Heart right ventricle (tissue), 16 donors: ENCODE results near the gene MUC13. TPM values are rescaled to one million over a fixed set of nuclear protein-coding genes. Genes with fewer than 3 reads are reported as not detected.

ENCODE experiments used
- ATAC-seq, 8 donors: fragments of 200-7000 bp; cut with Tn5 transposase; one replicate each; pipeline ENCODE4 v1.9.1; 2020; ENCODE audit warnings: mild to moderate bottlenecking in 8 of 8, moderate library complexity in 8 of 8, moderate number of reproducible peaks in 1 of 8
- DNase-seq, 2 donors: peaks; one replicate each; pipeline ENCODE4 v3.0.0-alpha.2; 2020
- H3K27ac ChIP-seq, 10 donors: fragments of 200-600 bp; sonication (generic) in 2 of 10; one replicate each; pipeline versions ENCODE4 v1.5.0 to v1.8.0; 2020 to 2022; ENCODE audit warnings: mild to moderate bottlenecking in 3 of 10
- H3K27me3 ChIP-seq, 7 donors: fragments of 200-600 bp; one replicate each; pipeline ENCODE4 v1.8.0; 2021 to 2022; ENCODE audit warnings: mild to moderate bottlenecking in 2 of 7
- H3K36me3 ChIP-seq, 9 donors: fragments of 200-600 bp; sonication (generic) in 1 of 9; one replicate each; pipeline versions ENCODE4 v1.5.0 to v1.8.0; 2020 to 2022; ENCODE audit warnings: mild to moderate bottlenecking in 2 of 9
- H3K4me1 ChIP-seq, 9 donors: fragments of 200-600 bp; sonication (generic) in 1 of 9; one replicate each; pipeline versions ENCODE4 v1.5.0 to v1.8.0; 2020 to 2022; ENCODE audit warnings: mild to moderate bottlenecking in 4 of 9
- H3K4me3 ChIP-seq, 10 donors: fragments of 200-600 bp; sonication (generic) in 2 of 10; one replicate each; pipeline versions ENCODE4 v1.5.0 to v1.8.0; 2020 to 2022; ENCODE audit warnings: mild to moderate bottlenecking in 7 of 10, moderate library complexity in 2 of 10
- H3K9me3 ChIP-seq, 11 donors: fragments of 200-600 bp in 10 of 11; sonication (generic) in 2 of 11; one replicate each; pipeline versions ENCODE4 v1.5.0 to v1.8.0; 2013 to 2022; ENCODE audit warnings: mild to moderate bottlenecking in 2 of 11, control low read depth in 1 of 11, moderate library complexity in 1 of 11
- CTCF ChIP-seq, 9 donors: fragments of 200-600 bp; sonication (generic) in 2 of 9; IDR thresholded peaks; one replicate each; pipeline versions ENCODE4 v1.5.0 to v1.8.0; 2021 to 2022; ENCODE audit warnings: antibody characterized with exemption in 9 of 9, mild to moderate bottlenecking in 5 of 9, moderate library complexity in 1 of 9
- WGBS, 2 donors: extraction: QIAGEN DNeasy Blood & Tissue Kit; methylation state at CpG; one replicate each; pipeline ENCODE4 v1.1.7; 2013; ENCODE audit warnings: inconsistent platforms in 1 of 2; 5-methylcytosine and 5-hydroxymethylcytosine counted together
- intact Hi-C, 10 donors: fragments of 100-400 bp; cut with DNase I; formaldehyde crosslinking; loops; one replicate each; pipeline versions ENCODE4 v1.11.1 to v1.14.2; 2022
- polyA plus RNA-seq, 2 donors: library from polyadenylated mRNA; stranded (reverse); fragments of 200-250 nt; gene quantifications; one replicate each; pipeline ENCODE4 v1.2.3, GENCODE V29; 2013
- total RNA-seq, 10 donors: library from RNA; stranded (reverse); fragmentation: NEBNext Ultra II Directional in 3 of 10; extraction: Animal tissue kit (Norgen Biotek cat#: 25700) in 3 of 10; gene quantifications; one replicate each; pipeline versions ENCODE4 v1.2.1 to v1.2.4, GENCODE V29; 2021 to 2023
- donor health status: Arrhythmogenic right ventricular cardiomyopathy.
- donor health status: ischemic (EF 13 %, LVEDD 7.1; RV severe dilation, severe dysfunction).
- donor health status: healthy with polysubstance abuse.
- donor health status: DM: no; HTN: yes; CAD: no.
- donor health status: DM: no; HTN: no; CAD: no.
- donor health status: ischemic (EF 25% LVEDD 6.9; RV normal size, moderate dysfunction).
- donor health status: ischemic (EF 25% LVEDD 5.7; RV mildly dilated, moderate dysfunction).
- donor health status: healthy.
- donor health status: DM: yes; HTN: yes; CAD: no.
- donor health status: Ischemic cardiomyopathy.
- donor health status: ischemic (EF 35%, LVEDD 5.7; RV mildly dilated, moderate dysfunction).
- donor health status: nonischemic (EF 11% LVEDD 7.7; RV severe dilation, severe dysfunction).
- donor health status: DM: yes; HTN: yes; CAD: no.
- donor health status: PGD.
- donor health status: ischemic (EF 29% LVEDD 5.4; RV normal size, mild dysfunction).
- donor health status: nonischemic (EF 23%, LVEDD 6.1; RV moderate dilation, normal function).

MUC13 gene
- total and polyA plus RNA-seq, 12 donors: 0.03 to 0.41 (median 0.37) TPM; not detected in 9

DNA sequence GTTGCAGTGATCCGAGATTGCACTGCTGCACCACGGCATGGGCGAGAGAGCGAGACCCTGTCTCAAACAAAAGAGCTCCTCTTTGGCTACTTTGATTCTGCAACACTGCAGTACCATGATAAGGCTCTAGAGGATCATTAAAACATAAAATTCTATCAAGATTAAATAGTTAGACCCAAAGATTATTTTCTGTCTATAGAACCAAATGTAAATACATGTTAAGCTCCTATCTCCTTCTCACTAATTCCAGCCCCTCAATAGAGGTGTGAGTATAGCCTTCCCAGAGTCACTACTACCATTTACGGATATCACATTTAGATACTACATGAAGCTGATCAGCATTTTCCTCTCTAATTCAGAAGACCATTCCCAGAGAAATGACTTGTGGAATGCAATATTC, 4.3 kb upstream of the MUC13 start:
- H3K27ac ChIP-seq: no peak overlapping the region
- H3K9me3 ChIP-seq: peaks cover 0 to 6% (median 0%) of the 10 kb centered on the region in 11 donors
- H3K4me3 ChIP-seq: no peak overlapping the region
- no peak for ATAC-seq
- DNase-seq: no peak
- intact Hi-C loops: loop anchor here in 2 of 10 donors (5.0 to 10.0 kb wide), 2 partner anchors 43 to 46 kb away; no protein-coding TSS in a partner anchor
- WGBS, 2 donors: 93 to 98% methylated on average over 5 of the region's 5 CpGs
- no peaks in the 10 kb centered on the region for H3K36me3 ChIP-seq
- H3K27me3 ChIP-seq: no peaks in the 10 kb centered on the region
- no peak for TF ChIP-seq CTCF (IDR thresholded peaks at IDR 0.05)
- no peaks in the 10 kb centered on the region for H3K4me1 ChIP-seq

DNA sequence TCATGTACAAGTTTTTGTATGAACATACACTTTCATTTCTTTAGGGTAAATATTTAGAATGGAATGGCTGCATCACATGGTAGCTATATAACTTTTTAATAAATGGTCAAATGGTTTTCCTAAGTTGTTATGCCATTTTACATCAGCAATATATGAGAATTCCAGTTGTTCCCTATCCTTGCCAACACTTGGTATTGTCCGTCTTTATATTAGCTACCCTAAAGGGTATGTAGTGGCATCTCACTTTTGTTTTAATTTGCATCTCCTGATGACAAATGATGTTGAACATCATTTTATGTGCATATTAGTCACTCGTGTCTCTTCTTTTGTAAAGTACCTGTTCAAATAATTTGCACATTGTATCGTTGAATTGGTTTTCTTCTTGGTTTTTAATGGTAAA, 2.5 kb upstream of the MUC13 start:
- no peak overlapping the region for H3K4me3 ChIP-seq
- no peaks in the 10 kb centered on the region for H3K4me1 ChIP-seq
- peaks cover 0 to 6% (median 0%) of the 10 kb centered on the region in 11 donors for H3K9me3 ChIP-seq
- ATAC-seq: no peak
- H3K27ac ChIP-seq: no peak overlapping the region
- DNase-seq: no peak
- WGBS, 2 donors: 97% methylated on average over 3 of the region's 3 CpGs
- no peak for TF ChIP-seq CTCF (IDR thresholded peaks at IDR 0.05)
- no peaks in the 10 kb centered on the region for H3K36me3 ChIP-seq
- intact Hi-C loops: loop anchor here in 2 of 10 donors (5.0 to 10.0 kb wide), 2 partner anchors 45 to 48 kb away; no protein-coding TSS in a partner anchor
- no peaks in the 10 kb centered on the region for H3K27me3 ChIP-seq

- DNase-seq (no peak), ATAC-seq (no peak)
- intact Hi-C loops: loop anchor here in 2 of 10 donors (5.0 to 10.0 kb wide), 2 partner anchors 46 to 49 kb away; no protein-coding TSS in a partner anchor
- Histone ChIP-seq H3K36me3 (no peaks in the 10 kb centered on the region), H3K4me3 (no peak overlapping the region), H3K27me3 (no peaks in the 10 kb centered on the region), H3K9me3 (peaks cover 0 to 6% (median 0%) of the 10 kb centered on the region in 11 donors), H3K27ac (no peak overlapping the region), H3K4me1 (no peaks in the 10 kb centered on the region)
- WGBS, 2 donors: 83 to 91% methylated on average over 5 of the region's 5 CpGs
- TF ChIP-seq CTCF (IDR thresholded peaks at IDR 0.05): no peak
Measured at GRCh38 chr3:124935794-124936542, 1.4 kb upstream of the MUC13 start.

DNA sequence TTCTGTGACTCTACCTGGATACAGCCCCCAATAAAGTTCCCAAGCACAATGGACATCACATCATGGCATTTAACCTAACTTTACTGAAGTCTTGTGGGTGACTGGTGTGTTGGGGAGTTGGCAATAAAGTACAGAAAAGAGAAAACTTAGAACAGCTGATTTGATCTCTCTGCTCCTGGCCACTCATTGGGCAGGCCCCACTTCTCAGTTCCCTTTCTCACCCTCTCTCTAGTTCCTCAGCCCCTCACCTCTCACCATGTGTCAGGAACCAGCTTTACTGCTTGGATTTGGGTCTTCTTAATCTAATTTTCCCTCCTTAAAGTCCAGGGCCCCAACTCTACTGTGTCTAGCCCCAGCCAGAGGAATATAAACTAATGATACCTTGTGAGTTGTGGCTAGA, 713 bp upstream of the MUC13 start:
- Histone ChIP-seq H3K36me3 (no peaks in the 10 kb centered on the region), H3K27ac (no peak overlapping the region), H3K27me3 (no peaks in the 10 kb centered on the region), H3K4me1 (no peaks in the 10 kb centered on the region), H3K9me3 (peaks cover 0 to 6% (median 0%) of the 10 kb centered on the region in 11 donors), H3K4me3 (no peak overlapping the region)
- DNase-seq: no peak
- no peak for ATAC-seq
- TF ChIP-seq CTCF (IDR thresholded peaks at IDR 0.05): no peak
- intact Hi-C loops: loop anchor here in 2 of 10 donors (5.0 to 10.0 kb wide), 2 partner anchors 47 to 50 kb away; no protein-coding TSS in a partner anchor
